COLO668 (cell line): ENCODE results near the gene OGDH.

Experiments used
- DNase-seq: peaks from one replicate; lab custom pipeline; 2025; ENCODE audit not compliant: unreplicated experiment; lab: John Stamatoyannopoulos, UW

OGDH gene

GRCh38 chr7:44636926-44637325 lies 30.5 kb downstream of the OGDH start:
- DNase-seq, result no peak

- DNase-seq, result no peak
These were observed 31.6 kb downstream of the OGDH start for GRCh38 chr7:44637788-44638594.

GRCh38 chr7:44638611-44639557 lies 32.5 kb downstream of the OGDH start:
- DNase-seq, result peak; percentile 92

- peak; percentile 77 for DNase-seq
These were observed 33.4 kb downstream of the OGDH start for GRCh38 chr7:44639671-44640321.

GRCh38 chr7:44643206-44643605 lies 36.8 kb downstream of the OGDH start:
- no peak for DNase-seq

GRCh38 chr7:44645254-44645653 lies 38.8 kb downstream of the OGDH start:
- DNase-seq, result no peak

GRCh38 chr7:44645696-44646095 lies 39.3 kb downstream of the OGDH start:
- no peak for DNase-seq

GRCh38 chr7:44646176-44646920 lies 39.9 kb downstream of the OGDH start:
- no peak for DNase-seq

- no peak for DNase-seq
These were observed 40.7 kb downstream of the OGDH start for GRCh38 chr7:44646921-44647636.

GRCh38 chr7:44647981-44648714 lies 41.7 kb downstream of the OGDH start:
- DNase-seq, result no peak

GRCh38 chr7:44650242-44650641 lies 43.8 kb downstream of the OGDH start:
- DNase-seq, result no peak

GRCh38 chr7:44650772-44651171 lies 44.3 kb downstream of the OGDH start:
- DNase-seq, result no peak

GRCh38 chr7:44652535-44652934 lies 46.1 kb downstream of the OGDH start:
- no peak for DNase-seq

GRCh38 chr7:44654255-44654796 lies 47.9 kb downstream of the OGDH start:
- no peak for DNase-seq

GRCh38 chr7:44655341-44655740 lies 48.9 kb downstream of the OGDH start:
- no peak for DNase-seq

GRCh38 chr7:44658979-44659378 lies 52.6 kb downstream of the OGDH start:
- no peak for DNase-seq

GRCh38 chr7:44661233-44661632 lies 54.8 kb downstream of the OGDH start:
- no peak for DNase-seq

- no peak for DNase-seq
These were observed 58.5 kb downstream of the OGDH start for GRCh38 chr7:44664780-44665461.
